Right lobe of liver (tissue), 6 donors: ENCODE data around the gene GDPD5. TPM values are rescaled to one million over a fixed set of nuclear protein-coding genes. Genes with fewer than 3 reads are reported as not detected.
A peak's percentile ranks its signal among the peaks of the same experiment; 100 is the strongest.

Experiments used
- ATAC-seq, 4 donors: fragments of 200-7000 bp; cut with Tn5 transposase; one replicate each; pipeline ENCODE4 v1.9.1; 2020; ENCODE audit warnings: mild to moderate bottlenecking in 4 of 4, moderate library complexity in 4 of 4
- DNase-seq, 3 donors: peaks; one replicate each; pipeline ENCODE4 v3.0.0-alpha.2; 2020
- H3K27ac ChIP-seq, 3 donors: fragments of 200-600 bp; one replicate each; pipeline ENCODE4 v1.8.0; 2022
- H3K27me3 ChIP-seq, 2 donors: fragments of 200-600 bp; one replicate each; pipeline ENCODE4 v1.8.0; 2022
- H3K36me3 ChIP-seq, 4 donors: fragments of 200-600 bp; sonication (generic) in 1 of 4; one replicate each; pipeline versions ENCODE4 v1.5.1 to v1.8.0; 2017 to 2022; ENCODE audit warnings: control low read depth in 1 of 4
- H3K4me1 ChIP-seq, 4 donors: fragments of 200-600 bp; sonication (generic) in 1 of 4; one replicate each; pipeline versions ENCODE4 v1.5.1 to v1.8.0; 2017 to 2022; ENCODE audit warnings: control low read depth in 1 of 4
- H3K4me3 ChIP-seq, 3 donors: fragments of 200-600 bp; one replicate each; pipeline ENCODE4 v1.8.0; 2022
- H3K9me3 ChIP-seq, 4 donors: fragments of 200-600 bp; sonication (generic) in 1 of 4; one replicate each; pipeline versions ENCODE4 v1.5.1 to v1.8.0; 2017 to 2022; ENCODE audit warnings: control low read depth in 1 of 4
- CTCF ChIP-seq, 4 donors: fragments of 200-600 bp in 3 of 4; fragments of 450-650 bp in 1 of 4; IDR thresholded peaks; one replicate each; pipeline versions ENCODE4 v1.5.1 to v1.8.0; 2016 to 2022; ENCODE audit warnings: antibody characterized with exemption in 4 of 4, mild to moderate bottlenecking in 2 of 4
- POLR2A ChIP-seq: fragments of 450-650 bp; IDR thresholded peaks from one replicate; pipeline ENCODE4 v1.6.1; 2017; ENCODE audit warnings: antibody characterized with exemption, mild to moderate bottlenecking
- WGBS: methylation state at CpG from one replicate; pipeline ENCODE4 v1.1.6; 2018; ENCODE audit warnings: low coverage, low lambda C conversion rate; ENCODE audit not compliant: insufficient coverage; ENCODE audit errors: missing lambda C conversion rate; 5-methylcytosine and 5-hydroxymethylcytosine counted together
- intact Hi-C, 2 donors: fragments of 100-400 bp; cut with DNase I; formaldehyde crosslinking; loops; one replicate each; pipeline versions ENCODE4 v1.11.2 to v1.14.1; 2022
- long read RNA-seq: library from polyadenylated mRNA; unstranded; transcript quantifications from one replicate; pipeline ENCODE4 v2.0.0, GENCODE V29; 2019
- total RNA-seq, 6 experiments: library from RNA; depleted of rRNA in 2 of 6; stranded (reverse); fragments of >200 nt in 2 of 6; fragmentation: NEBNext Ultra II Directional in 3 of 6; extraction: Animal tissue kit (Norgen Biotek cat#: 25700) in 3 of 6; gene quantifications; one replicate each; pipeline versions ENCODE4 v1.1.0 to v1.2.4, GENCODE V29; 2016 to 2023
- donor health status: DM: no; HTN: yes; CAD: no.
- donor health status: DM: no; HTN: no; CAD: no.
- donor health status: DM: no; HTN: no; CAD: no.
- donor health status: DM: no; HTN: yes; CAD: no.
- donor health status: DM: no; HTN: yes; CAD: no.

Gene GDPD5, protein sequence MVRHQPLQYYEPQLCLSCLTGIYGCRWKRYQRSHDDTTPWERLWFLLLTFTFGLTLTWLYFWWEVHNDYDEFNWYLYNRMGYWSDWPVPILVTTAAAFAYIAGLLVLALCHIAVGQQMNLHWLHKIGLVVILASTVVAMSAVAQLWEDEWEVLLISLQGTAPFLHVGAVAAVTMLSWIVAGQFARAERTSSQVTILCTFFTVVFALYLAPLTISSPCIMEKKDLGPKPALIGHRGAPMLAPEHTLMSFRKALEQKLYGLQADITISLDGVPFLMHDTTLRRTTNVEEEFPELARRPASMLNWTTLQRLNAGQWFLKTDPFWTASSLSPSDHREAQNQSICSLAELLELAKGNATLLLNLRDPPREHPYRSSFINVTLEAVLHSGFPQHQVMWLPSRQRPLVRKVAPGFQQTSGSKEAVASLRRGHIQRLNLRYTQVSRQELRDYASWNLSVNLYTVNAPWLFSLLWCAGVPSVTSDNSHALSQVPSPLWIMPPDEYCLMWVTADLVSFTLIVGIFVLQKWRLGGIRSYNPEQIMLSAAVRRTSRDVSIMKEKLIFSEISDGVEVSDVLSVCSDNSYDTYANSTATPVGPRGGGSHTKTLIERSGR
- 10 to 100 TPM in 1 of 6 experiments, 1 to 10 TPM in 5; 2.0 to 10.7 (median 4.1) TPM for total RNA-seq
- long read RNA-seq = 0 reads

DNA sequence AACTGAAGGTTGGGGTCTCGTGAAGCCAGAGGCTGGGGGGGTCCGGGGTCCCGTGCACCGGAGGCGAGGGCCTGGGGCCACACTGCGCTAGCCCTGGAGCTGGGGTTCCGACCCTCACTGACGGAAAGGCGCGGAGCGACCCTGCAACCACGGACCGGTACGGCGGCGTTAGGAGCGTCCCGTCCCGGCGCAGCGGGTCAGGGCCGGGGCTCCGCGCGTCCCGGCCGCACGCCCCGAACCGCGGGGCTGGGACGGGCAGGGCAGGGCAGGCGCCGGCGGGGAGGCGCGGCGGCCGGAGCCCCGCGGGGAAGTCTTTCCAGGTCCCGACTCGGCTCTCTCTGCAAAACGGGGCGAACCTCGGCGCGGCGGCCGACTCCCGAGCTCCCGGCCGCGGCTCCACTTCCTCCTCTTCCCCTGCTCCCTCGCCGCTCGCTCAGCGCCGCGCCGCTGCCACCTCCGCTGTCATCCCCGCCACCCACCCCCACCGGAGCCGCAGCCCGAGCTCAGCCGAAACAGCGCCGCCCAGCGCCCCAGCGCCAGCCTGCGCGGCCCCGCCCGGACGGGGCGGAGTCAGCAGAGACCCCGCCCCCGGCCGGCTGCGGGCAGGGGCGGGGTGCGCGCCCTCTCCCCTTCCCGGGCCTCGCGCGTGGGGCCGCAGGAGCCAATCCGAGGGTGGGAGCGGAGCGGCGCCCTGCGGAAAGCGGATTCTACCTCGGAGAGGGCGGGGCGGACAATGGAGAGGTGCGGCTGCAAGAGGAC is at the start of gene GDPD5:
Gene GDPD5, minus strand, starts transcription at position 509 of the 759 bp plus-strand sequence. CDS start 48,206 bp downstream, outside the sequence.
- DNase-seq = peak; percentile 82 to 87 (median 85)
- peaks cover 0 to 5% (median 2%) of the 10 kb centered on the region in 4 donors for H3K4me1 ChIP-seq
- no peaks in the 10 kb centered on the region for H3K36me3 ChIP-seq
- ATAC-seq = peak; percentile 94 to 97 (median 96)
- peak within 1 kb of the TSS; percentile 63 to 73 (median 68) for H3K4me3 ChIP-seq
- H3K27ac ChIP-seq = no peak within 1 kb of the TSS
- no peaks in the 10 kb centered on the region for H3K27me3 ChIP-seq
- intact Hi-C loops = no loop called here
- no peaks in the 10 kb centered on the region for H3K9me3 ChIP-seq
- 0% methylated on average over 7 of the region's 99 CpGs for WGBS
- TF ChIP-seq CTCF (IDR thresholded peaks at IDR 0.05) = peak; percentile 27 to 63 (median 52)
- peak; percentile 46 for TF ChIP-seq POLR2A

GRCh38 chr11:75574698-75575602 is 49.2 kb upstream of the GDPD5 start:
- intact Hi-C loops = no loop called here
- H3K27ac ChIP-seq = no peak overlapping the region
- H3K4me3 ChIP-seq = no peak overlapping the region
- no peaks in the 10 kb centered on the region for H3K9me3 ChIP-seq
- no peaks in the 10 kb centered on the region for H3K27me3 ChIP-seq
- ATAC-seq (peak in 2 of 4 donors; percentile 7 to 13), DNase-seq (peak in 1 of 3 donors; percentile 49)
- TF ChIP-seq POLR2A (no peak), CTCF (IDR thresholded peaks at IDR 0.05) (no peak)
- WGBS = 39% methylated on average over 4 of the region's 12 CpGs
- H3K36me3 ChIP-seq = peaks cover 0 to 33% (median 17%) of the 10 kb centered on the region in 4 donors
- peaks cover 0 to under 1% (median 0%) of the 10 kb centered on the region in 4 donors for H3K4me1 ChIP-seq

GRCh38 chr11:75572744-75573143 is 47.0 kb upstream of the GDPD5 start:
- Histone ChIP-seq H3K36me3 (peaks cover 7 to 55% (median 29%) of the 10 kb centered on the region in 4 donors), H3K9me3 (no peaks in the 10 kb centered on the region), H3K4me1 (no peaks in the 10 kb centered on the region), H3K4me3 (no peak overlapping the region), H3K27me3 (no peaks in the 10 kb centered on the region), H3K27ac (no peak overlapping the region)
- TF ChIP-seq POLR2A (no peak), CTCF (IDR thresholded peaks at IDR 0.05) (no peak)
- WGBS = 59% methylated on average over 7 of the region's 8 CpGs
- intact Hi-C loops = no loop called here
- ATAC-seq (no peak), DNase-seq (no peak)

- Histone ChIP-seq H3K27ac (no peak overlapping the region), H3K27me3 (no peaks in the 10 kb centered on the region), H3K36me3 (peaks cover 8 to 66% (median 35%) of the 10 kb centered on the region in 4 donors), H3K4me3 (no peak overlapping the region), H3K9me3 (no peaks in the 10 kb centered on the region), H3K4me1 (no peaks in the 10 kb centered on the region)
- TF ChIP-seq CTCF (IDR thresholded peaks at IDR 0.05) (no peak), POLR2A (no peak)
- no peak for DNase-seq
- no peak for ATAC-seq
- intact Hi-C loops = no loop called here
- WGBS = 89% methylated on average over 5 of the region's 14 CpGs
These were observed 45.9 kb upstream of the GDPD5 start for GRCh38 chr11:75571625-75572024.
